Measurements from ENCODE around the gene CNTRL. TPM values are rescaled to one million over a fixed set of nuclear protein-coding genes. Genes with fewer than 3 reads are reported as not detected.

CNTRL gene
- total and polyA plus RNA-seq, 7 donors, result 2.5 to 14.6 (median 11.9) TPM

GRCh38 chr9:121198512-121199042 is 123.8 kb downstream of the CNTRL start:
- Histone ChIP-seq H3K4me3 (peak overlapping the region in 1 of 4 donors; percentile 0), H3K4me1 (peaks cover 0 to 78% (median 72%) of the 10 kb centered on the region in 4 donors), H3K36me3 (no peaks in the 10 kb centered on the region), H3K27me3 (no peaks in the 10 kb centered on the region), H3K9me3 (no peaks in the 10 kb centered on the region), H3K27ac (peak overlapping the region in 2 of 4 donors; percentile 96)
- no peak for TF ChIP-seq CTCF (IDR thresholded peaks at IDR 0.05)
- TF ChIP-seq EP300 (IDR thresholded peaks at IDR 0.05), result no peak
- TF ChIP-seq POLR2AphosphoS5 (IDR thresholded peaks at IDR 0.05), result no peak
- no peak for TF ChIP-seq POLR2A (IDR thresholded peaks at IDR 0.05)
- WGBS, 2 donors, result 26 to 37% methylated on average over 4 of the region's 4 CpGs
- intact Hi-C loops (cut with DNase I), result no loop called here
- DNase-seq, result no peak

GRCh38 chr9:121199921-121200320 is 125.2 kb downstream of the CNTRL start:
- Histone ChIP-seq H3K4me1 (peaks cover 0 to 65% (median 60%) of the 10 kb centered on the region in 4 donors), H3K9me3 (no peaks in the 10 kb centered on the region), H3K27ac (peak overlapping the region in 3 of 4 donors; percentile 96 to 98 (median 96)), H3K4me3 (peak overlapping the region; percentile 91 to 97 (median 96)), H3K27me3 (no peaks in the 10 kb centered on the region), H3K36me3 (no peaks in the 10 kb centered on the region)
- DNase-seq, result no peak
- intact Hi-C loops (cut with DNase I), result no loop called here
- TF ChIP-seq POLR2A (IDR thresholded peaks at IDR 0.05), result no peak
- 4 to 25% methylated on average over 2 of the region's 2 CpGs for WGBS, 2 donors

GRCh38 chr9:121200356-121200755 is 125.6 kb downstream of the CNTRL start:
- peak overlapping the region in 3 of 4 donors; percentile 96 to 98 (median 96) for H3K27ac ChIP-seq
- no peaks in the 10 kb centered on the region for H3K9me3 ChIP-seq
- WGBS, 2 donors, result 2 to 11% methylated on average over 4 of the region's 4 CpGs
- TF ChIP-seq POLR2AphosphoS5 (IDR thresholded peaks at IDR 0.05), result no peak
- no peak for TF ChIP-seq POLR2A (IDR thresholded peaks at IDR 0.05)
- no peak for TF ChIP-seq EP300 (IDR thresholded peaks at IDR 0.05)
- TF ChIP-seq CTCF (IDR thresholded peaks at IDR 0.05), result no peak
- intact Hi-C loops (cut with DNase I), result no loop called here
- no peak for DNase-seq
- H3K27me3 ChIP-seq, result no peaks in the 10 kb centered on the region
- H3K4me1 ChIP-seq, result peaks cover 0 to 61% (median 55%) of the 10 kb centered on the region in 4 donors
- no peaks in the 10 kb centered on the region for H3K36me3 ChIP-seq
- H3K4me3 ChIP-seq, result peak overlapping the region; percentile 91 to 97 (median 96)

GRCh38 chr9:121201045-121201737 is 126.4 kb downstream of the CNTRL start:
- WGBS, 2 donors, result 0 to 1% methylated on average over 81 of the region's 81 CpGs
- H3K36me3 ChIP-seq, result no peaks in the 10 kb centered on the region
- no peak for TF ChIP-seq EP300 (IDR thresholded peaks at IDR 0.05)
- no peak for TF ChIP-seq POLR2AphosphoS5 (IDR thresholded peaks at IDR 0.05)
- no peak for TF ChIP-seq POLR2A (IDR thresholded peaks at IDR 0.05)
- TF ChIP-seq CTCF (IDR thresholded peaks at IDR 0.05), result no peak
- no peaks in the 10 kb centered on the region for H3K27me3 ChIP-seq
- intact Hi-C loops (cut with DNase I), result no loop called here
- H3K4me3 ChIP-seq, result peak overlapping the region; percentile 91 to 97 (median 96)
- peaks cover 0 to 52% (median 50%) of the 10 kb centered on the region in 4 donors for H3K4me1 ChIP-seq
- DNase-seq, result peak; percentile 71
- no peaks in the 10 kb centered on the region for H3K9me3 ChIP-seq
- peak overlapping the region; percentile 94 to 98 (median 96) for H3K27ac ChIP-seq

GRCh38 chr9:121201738-121202533 is 127.2 kb downstream of the CNTRL start, which contains the start of gene RAB14:
Gene RAB14, minus strand, starts transcription at chr9:121201869. Its CDS starts 8,457 bp downstream, at chr9:121193412.
- 1 to 2% methylated on average over 55 of the region's 55 CpGs for WGBS, 2 donors
- no peaks in the 10 kb centered on the region for H3K36me3 ChIP-seq
- DNase-seq, result peak; percentile 100
- H3K27me3 ChIP-seq, result no peaks in the 10 kb centered on the region
- H3K4me3 ChIP-seq, result peak within 1 kb of the TSS; percentile 91 to 97 (median 96)
- peak in 3 of 4 experiments; percentile 30 to 49 (median 48) for TF ChIP-seq CTCF (IDR thresholded peaks at IDR 0.05)
- TF ChIP-seq EP300 (IDR thresholded peaks at IDR 0.05), result no peak
- peak; percentile 59 to 60 for TF ChIP-seq POLR2A (IDR thresholded peaks at IDR 0.05)
- TF ChIP-seq POLR2AphosphoS5 (IDR thresholded peaks at IDR 0.05), result peak; percentile 70 to 94 (median 88)
- intact Hi-C loops (cut with DNase I), result no loop called here
- peaks cover 0 to 45% (median 44%) of the 10 kb centered on the region in 4 donors for H3K4me1 ChIP-seq
- no peaks in the 10 kb centered on the region for H3K9me3 ChIP-seq
- peak within 1 kb of the TSS; percentile 94 to 98 (median 96) for H3K27ac ChIP-seq
